Tibial nerve (tissue), 4 donors: ENCODE results near the gene CD163L1.

ENCODE experiments used
- EP300 ChIP-seq, 2 donors: sonication (generic); formaldehyde crosslinking; IDR thresholded peaks; one replicate each; pipeline ENCODE4 v1.6.1; 2017; ENCODE audit warnings: antibody characterized with exemption in 2 of 2, mild to moderate bottlenecking in 1 of 2
- TF ChIP-seq, protein P1 (sequence below), 5 experiments: fragments of 200-600 bp in 3 of 5; fragments of 450-650 bp in 2 of 5; sonication (generic) in 3 of 5; IDR thresholded peaks; one replicate each; pipeline ENCODE4 v1.5.1; 2016 to 2019; ENCODE audit warnings: antibody characterized with exemption in 5 of 5, mild to moderate bottlenecking in 3 of 5, moderate library complexity in 2 of 5

DNA sequence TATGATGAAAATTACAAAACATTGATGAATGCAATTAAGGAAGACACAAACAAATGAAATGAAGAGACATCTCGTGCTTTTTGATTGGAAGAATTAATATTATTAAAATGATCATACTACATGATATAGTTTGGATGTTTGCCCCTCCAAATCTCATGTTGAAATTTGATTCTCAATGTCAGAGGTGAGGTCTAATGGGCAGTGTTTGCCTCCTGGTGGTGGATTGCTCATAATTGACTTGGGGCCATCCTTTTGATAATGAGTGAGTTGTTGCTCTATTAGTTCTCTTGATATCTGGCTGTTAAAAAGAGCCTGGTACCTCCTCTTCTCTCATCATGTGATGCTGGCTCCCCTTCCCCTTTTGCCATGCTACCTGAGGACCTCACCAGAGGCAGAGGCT lies 56.7 kb downstream of the CD163L1 start:
- TF ChIP-seq, protein P1, sequence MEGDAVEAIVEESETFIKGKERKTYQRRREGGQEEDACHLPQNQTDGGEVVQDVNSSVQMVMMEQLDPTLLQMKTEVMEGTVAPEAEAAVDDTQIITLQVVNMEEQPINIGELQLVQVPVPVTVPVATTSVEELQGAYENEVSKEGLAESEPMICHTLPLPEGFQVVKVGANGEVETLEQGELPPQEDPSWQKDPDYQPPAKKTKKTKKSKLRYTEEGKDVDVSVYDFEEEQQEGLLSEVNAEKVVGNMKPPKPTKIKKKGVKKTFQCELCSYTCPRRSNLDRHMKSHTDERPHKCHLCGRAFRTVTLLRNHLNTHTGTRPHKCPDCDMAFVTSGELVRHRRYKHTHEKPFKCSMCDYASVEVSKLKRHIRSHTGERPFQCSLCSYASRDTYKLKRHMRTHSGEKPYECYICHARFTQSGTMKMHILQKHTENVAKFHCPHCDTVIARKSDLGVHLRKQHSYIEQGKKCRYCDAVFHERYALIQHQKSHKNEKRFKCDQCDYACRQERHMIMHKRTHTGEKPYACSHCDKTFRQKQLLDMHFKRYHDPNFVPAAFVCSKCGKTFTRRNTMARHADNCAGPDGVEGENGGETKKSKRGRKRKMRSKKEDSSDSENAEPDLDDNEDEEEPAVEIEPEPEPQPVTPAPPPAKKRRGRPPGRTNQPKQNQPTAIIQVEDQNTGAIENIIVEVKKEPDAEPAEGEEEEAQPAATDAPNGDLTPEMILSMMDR (IDR thresholded peaks at IDR 0.05), result no peak
- TF ChIP-seq EP300 (IDR thresholded peaks at IDR 0.05), result no peak
